Adrenal gland (tissue), 12 donors: ENCODE results near the gene CPSF4. TPM values are rescaled to one million over a fixed set of nuclear protein-coding genes. Genes with fewer than 3 reads are reported as not detected.

Experiments used
- DNase-seq, 7 donors: peaks; one replicate each; pipeline ENCODE4 v3.0.0-alpha.2; 2019 to 2020
- H3K27ac ChIP-seq, 5 donors: fragments of 200-600 bp; sonication (generic) in 4 of 5; 1 replicate in 3 of 5; 2 replicates in 2 of 5; pipeline versions ENCODE4 v1.5.1 to v1.8.0; 2016 to 2020; ENCODE audit warnings: mild to moderate bottlenecking in 1 of 5
- H3K27me3 ChIP-seq: fragments of 200-600 bp; 2 replicates; pipeline ENCODE4 v1.8.0; 2021
- H3K36me3 ChIP-seq, 2 donors: fragments of 200-600 bp; replicated peaks in 1 of 2; 1 replicate in 1 of 2; 2 replicates in 1 of 2; pipeline versions ENCODE4 v1.5.1 to v1.8.0; 2018 to 2022
- H3K4me1 ChIP-seq, 2 donors: fragments of 200-600 bp; replicated peaks in 1 of 2; 1 replicate in 1 of 2; 2 replicates in 1 of 2; pipeline versions ENCODE4 v1.5.1 to v1.8.0; 2018 to 2021
- H3K4me3 ChIP-seq, 4 donors: fragments of 200-600 bp; sonication (generic) in 3 of 4; one replicate each; pipeline ENCODE4 v1.5.1; 2016 to 2018
- H3K9me3 ChIP-seq, 3 donors: fragments of 200-600 bp; sonication (generic) in 1 of 3; replicated peaks in 1 of 3; 1 replicate in 2 of 3; 2 replicates in 1 of 3; pipeline versions ENCODE4 v1.5.1 to v1.8.0; 2016 to 2021
- CTCF ChIP-seq, 6 experiments: fragments of 450-650 bp in 4 of 6; fragments of 200-600 bp in 2 of 6; sonication (generic) in 1 of 6; IDR thresholded peaks; 1 replicate in 5 of 6; 2 replicates in 1 of 6; pipeline versions ENCODE4 v1.5.1 to v1.8.0; 2016 to 2021; ENCODE audit warnings: antibody characterized with exemption in 6 of 6, mild to moderate bottlenecking in 2 of 6, moderate library complexity in 1 of 6
- POLR2A ChIP-seq, 2 donors: fragments of 450-650 bp; IDR thresholded peaks; one replicate each; pipeline ENCODE4 v1.6.1; 2017; ENCODE audit warnings: antibody characterized with exemption in 2 of 2, mild to moderate bottlenecking in 2 of 2, moderate library complexity in 1 of 2
- WGBS, 4 donors: extraction: QIAGEN DNeasy Blood & Tissue Kit in 2 of 4; methylation state at CpG; one replicate each; pipeline versions ENCODE4 v1.1.5 to v1.1.7; 2013 to 2017; 5-methylcytosine and 5-hydroxymethylcytosine counted together
- intact Hi-C, 2 donors: fragments of 100-400 bp; cut with DNase I; formaldehyde crosslinking; loops; one replicate each; pipeline versions ENCODE4 v1.14.1 to v1.15.0; 2022 to 2023
- polyA plus RNA-seq, 3 donors: library from polyadenylated mRNA; stranded (reverse); fragments of 200-250 nt in 2 of 3; fragments of 350-450 nt in 1 of 3; fragmentation: Illumina TruSeq in 1 of 3; extraction: RNeasy Lipid Tissue Mini Kit (QIAGEN cat#74804) in 1 of 3; gene quantifications; one replicate each; pipeline ENCODE4 v1.2.3, GENCODE V29; 2013 to 2014
- total RNA-seq, 9 donors: library from RNA; depleted of rRNA in 4 of 9; stranded (reverse); fragments of >200 nt in 4 of 9; fragments of 120-200 nt in 1 of 9; fragmentation: NEBNext Ultra II Directional in 1 of 9; extraction: Animal tissue kit (Norgen Biotek cat#: 25700) in 1 of 9; gene quantifications; one replicate each; pipeline versions ENCODE4 v1.1.0 to v1.2.4, GENCODE V29; 2013 to 2023
- donor health status: healthy with polysubstance abuse.
- donor health status: Bipolar disorder and iron deficiency.
- donor health status: DM: yes; HTN: yes; CAD: no.
- donor health status: DM: no; HTN: no; CAD: no.
- donor health status: DM: no; HTN: no; CAD: no.
- donor health status: DM: yes; HTN: yes; CAD: no.

The CPSF4 gene
- total and polyA plus RNA-seq, 12 donors: 16.0 to 40.5 (median 28.0) TPM

- TF ChIP-seq POLR2A (IDR thresholded peaks at IDR 0.05) (no peak), CTCF (IDR thresholded peaks at IDR 0.05) (no peak)
- H3K9me3 ChIP-seq: no peaks in the 10 kb centered on the region
- peak overlapping the region in 2 of 5 donors; percentile 69 to 79 for H3K27ac ChIP-seq
- no peaks in the 10 kb centered on the region for H3K27me3 ChIP-seq
- H3K4me3 ChIP-seq: no peak overlapping the region
- no peak for DNase-seq
- peaks cover 12 to 17% of the 10 kb centered on the region in 2 donors for H3K4me1 ChIP-seq
- intact Hi-C loops: no loop called here
- 85 to 93% (median 90%) methylated on average over 5 to 8 of the region's 8 CpGs for WGBS, 4 donors
- H3K36me3 ChIP-seq: peaks cover 0 to 74% of the 10 kb centered on the region in 2 donors
Measured at GRCh38 chr7:99392046-99392445, 46.7 kb upstream of the CPSF4 start.

GRCh38 chr7:99392659-99393354 lies 45.9 kb upstream of the CPSF4 start:
- intact Hi-C loops: no loop called here
- DNase-seq: peak; percentile 80 to 94 (median 86)
- H3K27ac ChIP-seq: peak overlapping the region; percentile 17 to 79 (median 40)

GRCh38 chr7:99393355-99394187 lies 45.2 kb upstream of the CPSF4 start:
- intact Hi-C loops: no loop called here
- peak in 5 of 7 donors; percentile 48 to 69 (median 57) for DNase-seq
- WGBS, 4 donors: 35 to 43% (median 37%) methylated on average over 18 to 30 of the region's 30 CpGs
- H3K27me3 ChIP-seq: no peaks in the 10 kb centered on the region
- H3K9me3 ChIP-seq: no peaks in the 10 kb centered on the region
- TF ChIP-seq POLR2A (IDR thresholded peaks at IDR 0.05): no peak
- no peak for TF ChIP-seq CTCF (IDR thresholded peaks at IDR 0.05)
- H3K27ac ChIP-seq: peak overlapping the region; percentile 17 to 79 (median 40)
- peak overlapping the region in 2 of 4 donors; percentile 25 to 59 for H3K4me3 ChIP-seq
- peaks cover 0 to 76% of the 10 kb centered on the region in 2 donors for H3K36me3 ChIP-seq
- peaks cover 12 to 17% of the 10 kb centered on the region in 2 donors for H3K4me1 ChIP-seq

More at GRCh38 chr7:99392659-99393354, 45.9 kb upstream of the CPSF4 start:
- Histone ChIP-seq H3K4me3 (peak overlapping the region in 2 of 4 donors; percentile 25 to 59), H3K4me1 (peaks cover 12 to 17% of the 10 kb centered on the region in 2 donors), H3K9me3 (no peaks in the 10 kb centered on the region), H3K27me3 (no peaks in the 10 kb centered on the region), H3K36me3 (peaks cover 0 to 76% of the 10 kb centered on the region in 2 donors)
- WGBS, 4 donors: 2 to 33% (median 4%) methylated on average over 6 to 68 of the region's 68 CpGs
- TF ChIP-seq POLR2A (IDR thresholded peaks at IDR 0.05) (peak in 1 of 2 donors; percentile 65), CTCF (IDR thresholded peaks at IDR 0.05) (peak in 1 of 6 experiments; percentile 9)

GRCh38 chr7:99394188-99394502 lies 44.6 kb upstream of the CPSF4 start:
- Histone ChIP-seq H3K9me3 (no peaks in the 10 kb centered on the region), H3K27me3 (no peaks in the 10 kb centered on the region), H3K27ac (peak overlapping the region in 1 of 5 donors; percentile 79), H3K4me1 (peaks cover 12 to 17% of the 10 kb centered on the region in 2 donors), H3K4me3 (no peak overlapping the region), H3K36me3 (peaks cover 0 to 77% of the 10 kb centered on the region in 2 donors)
- WGBS, 4 donors: 83 to 90% (median 87%) methylated on average over 1 to 4 of the region's 4 CpGs
- intact Hi-C loops: no loop called here
- TF ChIP-seq CTCF (IDR thresholded peaks at IDR 0.05) (no peak), POLR2A (IDR thresholded peaks at IDR 0.05) (no peak)
- no peak for DNase-seq
